NT2/D1 (cell line): Measurements from ENCODE around the gene NRF1.

ENCODE experiments used
- SUZ12 ChIP-seq: IDR thresholded peaks from 2 replicates; pipeline ENCODE4 v1.6.1; 2011; ENCODE audit not compliant: insufficient read length, insufficient read depth; ENCODE audit errors: extremely low read depth
- YY1 ChIP-seq: IDR thresholded peaks from 2 replicates; pipeline ENCODE4 v1.6.1; 2011; ENCODE audit not compliant: insufficient read length, insufficient read depth
- ZNF274 ChIP-seq: IDR thresholded peaks from 2 replicates; pipeline ENCODE4 v1.6.1; 2011; ENCODE audit warnings: mild to moderate bottlenecking, low read depth, low read length

GRCh38 chr7:129578829-129579228, 32.7 kb upstream of the NRF1 start:
- TF ChIP-seq YY1 (no peak), ZNF274 (no peak), SUZ12 (no peak)
